GM21423 (cell line): ENCODE results near the gene SHC2.
"Not testable (repeated sequence)": the region's sequence is repeated elsewhere in the genome, so short reads cannot be mapped to it uniquely, and the experiment has no call there.

ENCODE experiments used
- ATAC-seq: cut with Tn5 transposase; IDR thresholded peaks from one replicate; pipeline ENCODE4 v1.9.1; 2021; ENCODE audit warnings: mild to moderate bottlenecking, moderate library complexity; ENCODE audit not compliant: unreplicated experiment

SHC2 gene

GRCh38 chr19:427675-428074 is 33.2 kb downstream of the SHC2 start:
- ATAC-seq = not testable (repeated sequence)

- no peak for ATAC-seq
Observed at GRCh38 chr19:426725-427445, 33.9 kb downstream of the SHC2 start.

- no peak for ATAC-seq
Observed at GRCh38 chr19:425056-425455, 35.8 kb downstream of the SHC2 start.

DNA sequence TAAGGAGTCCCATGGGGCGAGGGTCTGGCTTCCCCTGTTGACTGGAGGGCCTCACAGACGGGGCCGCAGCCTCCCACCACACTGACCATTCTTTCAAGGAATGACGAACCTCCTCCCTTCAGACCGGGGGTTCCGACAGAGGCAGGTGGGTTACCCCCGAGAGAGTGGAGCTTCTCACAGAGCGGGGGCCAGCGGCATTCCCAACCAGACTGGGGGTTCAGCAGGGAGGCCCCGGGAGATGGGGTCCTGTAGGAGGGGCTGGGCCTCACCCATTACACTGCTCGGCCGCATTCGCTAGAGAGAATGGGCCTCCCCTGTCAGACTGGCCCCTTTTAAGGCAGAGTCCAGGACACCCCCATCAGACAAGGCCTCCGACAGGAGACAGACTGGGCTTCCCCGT is 36.3 kb downstream of the SHC2 start:
- ATAC-seq = no peak

DNA sequence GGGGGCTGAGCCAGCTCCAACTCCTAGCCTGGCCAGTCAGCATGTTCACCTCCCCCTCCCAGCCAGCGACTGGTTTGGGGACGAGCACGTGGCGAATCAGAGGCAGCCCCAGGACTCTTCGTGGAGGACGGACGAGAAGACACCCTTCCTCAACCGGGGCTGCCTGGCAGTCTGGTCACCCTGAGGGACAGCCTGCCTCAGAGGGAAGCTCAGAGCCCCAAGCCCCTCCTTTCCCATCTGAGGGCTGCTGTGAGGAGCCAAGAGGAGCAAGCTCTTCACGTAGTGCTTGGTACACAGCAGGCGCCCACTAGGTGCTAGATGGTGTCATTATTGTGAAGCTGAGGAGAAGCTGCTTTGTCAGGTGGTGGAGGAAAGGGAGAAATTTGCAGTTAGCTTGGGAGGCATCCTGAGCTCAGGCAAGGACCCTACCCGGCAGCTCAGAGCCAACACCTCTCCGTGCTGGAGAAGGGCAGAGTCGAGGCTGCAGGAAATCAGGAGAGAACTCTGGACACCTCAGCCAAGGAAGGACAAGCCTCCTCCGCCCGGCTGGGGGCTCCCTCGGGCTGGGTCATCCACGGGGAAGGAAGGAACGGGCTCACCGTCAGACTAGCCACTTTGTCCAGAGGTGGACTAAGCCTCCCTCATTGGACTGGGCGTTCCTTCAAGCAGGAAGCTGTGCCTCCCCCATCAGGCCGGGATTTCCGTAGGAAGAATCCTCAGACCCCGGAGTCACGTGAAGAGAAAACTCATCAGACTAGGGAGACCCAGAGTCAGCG is 37.0 kb downstream of the SHC2 start:
- no peak for ATAC-seq

DNA sequence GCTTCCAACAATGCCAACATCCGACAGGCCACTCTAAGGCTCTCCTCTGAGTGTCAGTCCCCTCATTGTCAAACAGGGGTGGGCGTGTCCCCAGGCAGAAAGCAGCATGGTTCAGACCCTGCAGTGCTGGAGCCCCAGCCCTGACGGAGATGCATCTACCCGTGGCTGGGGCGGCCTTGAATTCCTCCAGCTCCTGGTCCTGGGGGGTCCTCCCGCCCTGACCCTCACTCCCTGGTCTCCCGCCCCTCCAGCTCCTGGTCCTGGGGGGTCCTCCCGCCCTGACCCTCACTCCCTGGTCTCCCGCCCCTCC is 38.0 kb downstream of the SHC2 start:
- not testable (repeated sequence) for ATAC-seq

- ATAC-seq = no peak
Observed at GRCh38 chr19:422213-422916, 38.5 kb downstream of the SHC2 start.

GRCh38 chr19:419721-420515 is 40.9 kb downstream of the SHC2 start:
- ATAC-seq = no peak

DNA sequence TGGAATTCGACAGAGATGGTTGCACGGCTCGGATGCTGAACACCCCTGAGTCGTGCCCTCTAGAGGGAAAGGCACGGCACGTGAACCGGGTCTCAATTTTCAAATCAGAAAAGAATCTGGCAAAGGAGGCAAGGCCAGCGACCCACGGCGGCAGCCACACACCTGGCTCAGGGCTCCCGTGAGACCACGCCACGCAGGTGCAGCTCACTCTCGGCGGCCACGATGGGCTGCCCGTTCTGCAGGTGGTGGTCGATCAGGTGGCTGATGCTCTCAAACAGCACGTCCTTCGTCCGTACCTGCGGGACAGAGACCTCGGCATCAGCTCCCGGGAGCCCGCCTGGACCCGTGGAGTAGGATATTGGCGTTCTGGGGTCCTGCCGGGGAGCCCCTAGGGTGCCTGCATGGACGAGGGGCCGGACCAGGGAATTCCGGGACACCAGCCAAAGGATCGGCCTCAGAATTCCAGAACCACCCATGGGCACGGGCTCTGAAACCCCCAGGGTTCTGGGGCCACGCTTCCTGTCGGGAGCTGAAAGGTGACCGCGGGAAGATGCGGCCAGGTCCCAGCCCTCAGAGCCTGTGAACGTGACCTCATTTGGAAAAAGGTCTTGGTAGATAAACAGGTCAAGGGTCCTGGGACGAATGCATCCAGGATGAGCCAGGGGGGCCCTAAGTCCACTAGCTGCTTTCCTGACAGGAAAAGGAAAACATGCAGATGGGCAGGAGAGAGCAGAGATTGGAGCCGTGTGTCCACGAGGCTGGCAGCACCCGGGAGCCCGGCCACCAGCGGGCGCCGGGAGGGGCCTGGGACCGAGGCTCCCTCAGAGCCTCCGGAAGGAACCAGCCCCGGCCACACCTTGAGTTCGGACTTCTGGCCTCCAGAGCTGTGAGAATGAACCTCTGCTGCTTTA is 41.8 kb downstream of the SHC2 start:
- no peak for ATAC-seq

GRCh38 chr19:416416-416815 is 44.4 kb downstream of the SHC2 start:
- ATAC-seq = no peak

DNA sequence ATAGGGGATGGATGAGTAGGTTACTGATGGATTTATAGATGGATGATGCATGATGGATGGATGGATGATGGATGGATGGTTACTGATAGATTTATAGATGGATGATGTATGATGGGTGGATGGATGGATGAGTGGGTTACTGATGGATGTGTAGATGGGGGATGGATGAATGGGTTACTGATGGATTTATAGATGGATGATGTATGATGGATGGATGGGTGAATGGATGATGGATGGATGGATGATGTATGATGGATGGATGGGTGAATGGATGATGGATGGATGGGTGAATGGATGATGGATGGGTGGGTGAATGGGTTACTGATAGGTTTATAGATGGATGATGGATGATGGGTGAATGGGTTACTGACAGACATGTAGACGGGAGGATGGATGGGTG is 45.5 kb downstream of the SHC2 start:
- no peak for ATAC-seq

GRCh38 chr19:413756-414420 is 46.9 kb downstream of the SHC2 start:
- ATAC-seq = no peak

DNA sequence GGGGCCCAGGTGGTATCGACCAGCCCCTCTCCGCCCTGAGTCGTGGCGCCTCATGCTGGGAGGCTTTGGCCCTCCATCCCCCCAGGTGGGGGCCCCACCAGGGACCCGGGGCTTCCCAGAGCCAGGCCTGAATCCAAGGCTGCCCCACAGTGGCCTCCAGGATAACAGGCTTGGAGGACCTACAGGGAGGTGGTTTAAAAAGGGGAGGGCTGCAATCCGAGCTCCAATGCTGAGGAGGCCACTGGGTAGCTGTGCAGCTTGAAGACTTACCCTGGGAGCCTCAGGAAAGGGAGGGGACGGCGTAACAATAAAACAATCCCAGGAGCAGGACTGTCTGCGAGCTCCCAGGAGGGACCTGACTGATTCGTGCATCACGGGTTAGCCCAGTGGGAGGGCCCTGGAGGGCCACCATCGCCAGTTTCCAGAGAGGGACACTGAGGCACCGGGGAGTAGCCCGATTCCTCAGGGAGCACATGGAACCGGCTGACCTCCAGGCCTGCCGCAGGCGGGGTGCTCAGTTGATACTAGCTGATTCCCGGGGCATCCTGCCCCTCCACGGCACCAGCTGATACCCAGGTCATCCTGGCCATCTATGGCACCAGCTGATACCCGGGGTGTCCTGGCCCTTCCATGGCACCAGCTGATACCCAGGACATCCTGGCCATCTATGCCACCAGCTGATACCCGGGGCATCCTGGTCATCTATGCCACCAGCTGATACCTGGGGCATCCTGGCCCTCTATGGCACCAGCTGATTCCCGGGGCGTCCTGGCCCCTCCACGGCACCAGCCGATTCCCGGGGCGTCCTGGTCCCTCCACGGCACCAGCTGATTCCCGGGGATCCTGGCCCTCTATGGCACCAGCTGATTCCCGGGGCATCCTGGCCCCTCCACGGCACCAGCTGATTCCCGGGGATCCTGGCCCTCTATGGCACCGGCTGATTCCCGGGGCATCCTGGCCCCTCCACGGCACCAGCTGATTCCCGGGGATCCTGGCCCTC is 48.2 kb downstream of the SHC2 start:
- ATAC-seq = no peak

DNA sequence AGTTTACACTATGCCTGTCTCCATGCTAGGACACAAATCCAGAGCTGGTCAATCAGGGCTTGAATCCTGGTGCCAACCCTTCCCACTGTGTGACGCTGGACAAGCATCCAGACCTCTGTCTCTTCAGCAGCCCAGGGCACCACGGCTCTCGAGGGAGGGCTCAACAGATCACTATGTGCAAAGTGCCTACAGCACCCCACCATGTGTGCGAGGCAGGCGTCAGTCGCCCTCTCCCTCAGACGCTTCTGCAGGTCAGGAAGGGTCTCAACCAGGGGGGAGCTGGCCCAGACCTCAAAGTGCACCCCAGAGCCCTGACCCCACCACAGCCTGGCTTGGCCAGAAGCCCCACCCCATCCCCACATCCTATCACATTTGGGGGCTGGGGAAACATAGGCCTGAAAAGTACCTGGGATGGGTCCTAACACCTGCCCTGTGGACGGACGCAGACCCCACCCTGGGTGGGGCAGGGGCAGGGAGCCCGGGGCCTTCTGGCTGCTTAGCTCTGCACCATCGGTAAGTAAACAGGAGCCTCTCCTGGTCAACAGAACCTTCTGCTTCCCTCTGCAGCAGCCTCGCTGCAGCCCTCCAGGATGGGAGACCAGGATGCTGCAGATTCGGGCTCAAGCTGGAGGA is 49.0 kb downstream of the SHC2 start:
- no peak for ATAC-seq

DNA sequence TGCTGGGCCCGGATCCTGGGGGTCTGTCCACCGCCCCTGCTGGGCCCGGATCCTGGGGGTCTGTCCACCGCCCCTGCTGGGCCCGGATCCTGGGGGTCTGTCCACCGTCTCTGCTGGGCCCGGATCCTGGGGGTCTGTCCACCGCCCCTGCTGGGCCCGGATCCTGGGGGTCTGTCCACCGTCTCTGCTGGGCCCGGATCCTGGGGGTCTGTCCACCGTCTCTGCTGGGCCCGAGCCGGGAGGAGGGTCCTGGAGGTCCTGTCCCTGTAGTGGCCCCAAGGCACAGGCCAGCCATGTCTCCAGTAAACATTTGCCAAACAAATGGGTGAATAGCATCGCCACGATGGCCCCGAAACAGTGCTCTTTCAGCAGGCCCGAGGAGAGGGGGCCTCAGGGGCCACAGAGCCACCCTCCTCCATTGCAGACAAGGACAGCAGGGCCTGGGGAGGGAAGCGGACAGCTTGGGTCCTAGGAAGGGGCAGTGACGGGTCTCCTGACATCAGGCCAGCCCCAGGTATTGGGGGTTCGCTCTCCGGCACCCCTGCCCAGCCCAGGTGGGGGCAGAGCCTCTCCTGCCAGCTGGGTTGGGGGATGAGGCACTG is 49.6 kb downstream of the SHC2 start:
- ATAC-seq = not testable (repeated sequence)

GRCh38 chr19:410243-410781 is 50.5 kb downstream of the SHC2 start:
- no peak for ATAC-seq

DNA sequence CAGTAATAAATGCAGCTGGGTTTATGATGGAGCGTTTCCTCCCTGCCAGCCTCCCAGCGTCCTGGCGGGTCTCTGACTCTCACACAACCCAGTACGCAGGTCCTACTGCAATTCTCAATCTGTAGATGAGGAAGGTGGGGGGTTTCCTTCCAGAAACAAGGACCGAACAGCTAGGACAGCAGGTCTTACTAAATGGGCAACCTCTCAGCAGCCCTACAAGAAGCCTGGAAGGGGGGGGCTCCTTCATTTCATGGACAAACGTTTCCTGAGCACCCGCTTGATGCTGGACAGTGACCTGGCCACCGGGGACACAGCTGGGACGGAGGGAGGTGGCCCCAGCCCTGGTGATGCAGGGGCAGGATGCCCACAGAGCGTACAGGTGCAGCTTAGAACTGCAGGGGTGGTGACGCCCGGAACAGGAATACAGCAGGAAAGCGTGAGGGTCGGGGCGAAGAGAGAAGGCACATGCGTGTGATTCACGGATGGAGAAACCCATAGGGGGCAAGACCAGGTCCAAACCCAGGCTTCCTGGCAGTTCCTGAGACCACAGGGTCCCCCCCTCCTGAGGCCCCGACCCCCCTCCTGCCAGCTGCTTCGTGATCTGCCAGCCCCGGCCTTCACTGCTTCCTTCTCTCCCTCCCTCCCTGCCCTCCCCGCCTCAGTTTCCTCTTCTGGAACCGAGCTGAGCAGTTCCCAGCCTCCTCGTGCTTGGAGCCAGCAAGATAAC is 51.2 kb downstream of the SHC2 start:
- no peak for ATAC-seq
